Stimulated activated CD4-positive, alpha-beta T cell treated with anti-CD3 and anti-CD28 coated beads, Interleukin-1b, Interleukin-23, amount 100 ng/mL, for 48 hours (primary cell): Measurements from ENCODE around the gene NRK.
"Not testable (repeated sequence)": the region's sequence is repeated elsewhere in the genome, so short reads cannot be mapped to it uniquely, and the experiment has no call there.

Experiments
- DNase-seq: peaks from one replicate; pipeline ENCODE4 v3.0.0-alpha.2; 2020

NRK gene

GRCh38 chrX:105822138-105823091, at the start of gene NRK:
NRK (plus strand) TSS chrX:105822539; CDS start chrX:105822846, 307 bp downstream.
- no peak for DNase-seq

- DNase-seq: no peak
Observed at GRCh38 chrX:105773801-105774200, 48.5 kb upstream of the NRK start.

GRCh38 chrX:105775679-105776078, 46.7 kb upstream of the NRK start:
- DNase-seq: no peak

GRCh38 chrX:105781804-105782203, 40.5 kb upstream of the NRK start:
- no peak for DNase-seq

- not testable (repeated sequence) for DNase-seq
Observed at GRCh38 chrX:105796877-105797276, 25.5 kb upstream of the NRK start.

- DNase-seq: no peak
Observed at GRCh38 chrX:105803891-105804290, 18.4 kb upstream of the NRK start.

GRCh38 chrX:105805655-105806054, 16.7 kb upstream of the NRK start:
- DNase-seq: not testable (repeated sequence)

- no peak for DNase-seq
Observed at GRCh38 chrX:105816517-105816916, 5.8 kb upstream of the NRK start.

GRCh38 chrX:105820247-105820646, 2.1 kb upstream of the NRK start:
- DNase-seq: no peak

GRCh38 chrX:105821471-105822121, 743 bp upstream of the NRK start:
- no peak for DNase-seq

GRCh38 chrX:105823092-105823455, 735 bp downstream of the NRK start:
- DNase-seq: no peak

- DNase-seq: no peak
Observed at GRCh38 chrX:105829011-105829410, 6.7 kb downstream of the NRK start.

- no peak for DNase-seq
Observed at GRCh38 chrX:105837232-105837631, 14.9 kb downstream of the NRK start.

- DNase-seq: no peak
Observed at GRCh38 chrX:105845631-105846030, 23.3 kb downstream of the NRK start.

- not testable (repeated sequence) for DNase-seq
Observed at GRCh38 chrX:105850100-105850499, 27.8 kb downstream of the NRK start.

- no peak for DNase-seq
Observed at GRCh38 chrX:105865709-105866108, 43.4 kb downstream of the NRK start.

- DNase-seq: no peak
Observed at GRCh38 chrX:105869701-105870100, 47.4 kb downstream of the NRK start.

- DNase-seq: no peak
Observed at GRCh38 chrX:105870445-105870844, 48.1 kb downstream of the NRK start.

GRCh38 chrX:105872941-105873340, 50.6 kb downstream of the NRK start:
- no peak for DNase-seq

- no peak for DNase-seq
Observed at GRCh38 chrX:105874790-105875189, 52.5 kb downstream of the NRK start.

- DNase-seq: no peak
Observed at GRCh38 chrX:105876658-105877057, 54.3 kb downstream of the NRK start.

GRCh38 chrX:105880491-105880890, 58.2 kb downstream of the NRK start:
- DNase-seq: no peak

GRCh38 chrX:105882581-105883275, 60.4 kb downstream of the NRK start:
- no peak for DNase-seq

- DNase-seq: no peak
Observed at GRCh38 chrX:105894721-105895120, 72.4 kb downstream of the NRK start.
